HL-60 (cell line): Measurements from ENCODE around the gene IRX5.

ENCODE experiments used
- DNase-seq, 2 experiments: peaks; one replicate each; pipeline ENCODE4 v3.0.0-alpha.2; 2010 to 2020; ENCODE audit warnings: low read depth in 1 of 2, low spot score in 1 of 2
- H3K27ac ChIP-seq: fragments of 250-450 bp; sonication (Bioruptor Pico); replicated peaks from 2 replicates; pipeline ENCODE4 v1.5.1; 2020; ENCODE audit warnings: mild to moderate bottlenecking, moderate library complexity
- H3K27me3 ChIP-seq: fragments of 250-450 bp; sonication (Bioruptor Pico); 2 replicates; pipeline ENCODE4 v1.5.1; 2021; ENCODE audit warnings: mild to moderate bottlenecking, moderate library complexity; ENCODE audit not compliant: insufficient read depth, poor library complexity, severe bottlenecking
- H3K4me3 ChIP-seq: replicated peaks from 2 replicates; pipeline ENCODE4 v1.5.1; 2011; ENCODE audit warnings: mild to moderate bottlenecking, control low read depth, low read length; ENCODE audit not compliant: insufficient read depth
- GABPA ChIP-seq: IDR thresholded peaks from 2 replicates; pipeline ENCODE4 v1.6.1; 2012; ENCODE audit warnings: low read depth
- POLR2AphosphoS5 ChIP-seq: IDR thresholded peaks from 2 replicates; pipeline ENCODE4 v1.6.1; 2012; ENCODE audit warnings: low read depth
- SPI1 ChIP-seq: IDR thresholded peaks from 2 replicates; pipeline ENCODE4 v1.6.1; 2012; ENCODE audit warnings: low read depth, mild to moderate bottlenecking, borderline replicate concordance
- TF ChIP-seq, protein P1 (sequence below): IDR thresholded peaks from one replicate; pipeline ENCODE4 v1.5.1; 2011; ENCODE audit warnings: low read length, control low read depth, inconsistent platforms; ENCODE audit not compliant: insufficient read depth
- TF ChIP-seq, protein P2 (sequence below): IDR thresholded peaks from 2 replicates; pipeline ENCODE4 v1.6.1; 2012; ENCODE audit warnings: low read depth; ENCODE audit not compliant: insufficient replicate concordance

The IRX5 gene

DNA sequence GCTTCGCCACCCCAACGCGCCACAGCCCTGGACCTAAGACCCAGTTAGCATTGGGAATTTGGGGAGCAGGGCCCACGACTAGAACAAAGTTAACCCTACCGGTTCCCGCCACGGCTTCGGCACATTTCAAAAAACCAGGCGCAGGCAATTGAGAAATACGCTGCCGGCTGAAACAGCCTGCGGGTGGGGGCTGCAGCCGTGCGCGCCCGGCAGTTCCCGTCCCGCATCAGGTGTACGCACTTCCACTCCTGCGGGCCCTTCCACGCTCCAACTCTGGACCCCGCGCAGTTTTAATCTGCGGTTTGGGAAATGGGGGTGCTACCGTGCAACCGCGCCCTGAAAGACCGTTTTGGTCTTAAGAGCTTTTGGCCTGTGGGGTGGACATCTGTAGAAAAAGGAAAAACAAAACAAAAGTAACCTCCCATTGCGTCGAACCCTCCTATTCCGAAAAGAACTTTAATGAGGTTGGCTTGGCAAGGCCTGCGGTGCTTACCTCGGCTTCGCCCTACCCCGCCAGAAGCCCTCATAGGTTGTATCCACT lies 7.1 kb downstream of the IRX5 start:
- Histone ChIP-seq H3K27me3 (peaks cover 4% of the 10 kb centered on the region), H3K4me3 (peak overlapping the region; percentile 35; the same call in 1 of the 2 replicates), H3K27ac (no peak overlapping the region)
- DNase-seq: no peak
- TF ChIP-seq POLR2AphosphoS5: no peak
- TF ChIP-seq SPI1: no peak
- TF ChIP-seq, protein P1, sequence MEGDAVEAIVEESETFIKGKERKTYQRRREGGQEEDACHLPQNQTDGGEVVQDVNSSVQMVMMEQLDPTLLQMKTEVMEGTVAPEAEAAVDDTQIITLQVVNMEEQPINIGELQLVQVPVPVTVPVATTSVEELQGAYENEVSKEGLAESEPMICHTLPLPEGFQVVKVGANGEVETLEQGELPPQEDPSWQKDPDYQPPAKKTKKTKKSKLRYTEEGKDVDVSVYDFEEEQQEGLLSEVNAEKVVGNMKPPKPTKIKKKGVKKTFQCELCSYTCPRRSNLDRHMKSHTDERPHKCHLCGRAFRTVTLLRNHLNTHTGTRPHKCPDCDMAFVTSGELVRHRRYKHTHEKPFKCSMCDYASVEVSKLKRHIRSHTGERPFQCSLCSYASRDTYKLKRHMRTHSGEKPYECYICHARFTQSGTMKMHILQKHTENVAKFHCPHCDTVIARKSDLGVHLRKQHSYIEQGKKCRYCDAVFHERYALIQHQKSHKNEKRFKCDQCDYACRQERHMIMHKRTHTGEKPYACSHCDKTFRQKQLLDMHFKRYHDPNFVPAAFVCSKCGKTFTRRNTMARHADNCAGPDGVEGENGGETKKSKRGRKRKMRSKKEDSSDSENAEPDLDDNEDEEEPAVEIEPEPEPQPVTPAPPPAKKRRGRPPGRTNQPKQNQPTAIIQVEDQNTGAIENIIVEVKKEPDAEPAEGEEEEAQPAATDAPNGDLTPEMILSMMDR: no peak
- TF ChIP-seq, protein P2, sequence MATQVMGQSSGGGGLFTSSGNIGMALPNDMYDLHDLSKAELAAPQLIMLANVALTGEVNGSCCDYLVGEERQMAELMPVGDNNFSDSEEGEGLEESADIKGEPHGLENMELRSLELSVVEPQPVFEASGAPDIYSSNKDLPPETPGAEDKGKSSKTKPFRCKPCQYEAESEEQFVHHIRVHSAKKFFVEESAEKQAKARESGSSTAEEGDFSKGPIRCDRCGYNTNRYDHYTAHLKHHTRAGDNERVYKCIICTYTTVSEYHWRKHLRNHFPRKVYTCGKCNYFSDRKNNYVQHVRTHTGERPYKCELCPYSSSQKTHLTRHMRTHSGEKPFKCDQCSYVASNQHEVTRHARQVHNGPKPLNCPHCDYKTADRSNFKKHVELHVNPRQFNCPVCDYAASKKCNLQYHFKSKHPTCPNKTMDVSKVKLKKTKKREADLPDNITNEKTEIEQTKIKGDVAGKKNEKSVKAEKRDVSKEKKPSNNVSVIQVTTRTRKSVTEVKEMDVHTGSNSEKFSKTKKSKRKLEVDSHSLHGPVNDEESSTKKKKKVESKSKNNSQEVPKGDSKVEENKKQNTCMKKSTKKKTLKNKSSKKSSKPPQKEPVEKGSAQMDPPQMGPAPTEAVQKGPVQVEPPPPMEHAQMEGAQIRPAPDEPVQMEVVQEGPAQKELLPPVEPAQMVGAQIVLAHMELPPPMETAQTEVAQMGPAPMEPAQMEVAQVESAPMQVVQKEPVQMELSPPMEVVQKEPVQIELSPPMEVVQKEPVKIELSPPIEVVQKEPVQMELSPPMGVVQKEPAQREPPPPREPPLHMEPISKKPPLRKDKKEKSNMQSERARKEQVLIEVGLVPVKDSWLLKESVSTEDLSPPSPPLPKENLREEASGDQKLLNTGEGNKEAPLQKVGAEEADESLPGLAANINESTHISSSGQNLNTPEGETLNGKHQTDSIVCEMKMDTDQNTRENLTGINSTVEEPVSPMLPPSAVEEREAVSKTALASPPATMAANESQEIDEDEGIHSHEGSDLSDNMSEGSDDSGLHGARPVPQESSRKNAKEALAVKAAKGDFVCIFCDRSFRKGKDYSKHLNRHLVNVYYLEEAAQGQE: no peak
- TF ChIP-seq GABPA: no peak

DNA sequence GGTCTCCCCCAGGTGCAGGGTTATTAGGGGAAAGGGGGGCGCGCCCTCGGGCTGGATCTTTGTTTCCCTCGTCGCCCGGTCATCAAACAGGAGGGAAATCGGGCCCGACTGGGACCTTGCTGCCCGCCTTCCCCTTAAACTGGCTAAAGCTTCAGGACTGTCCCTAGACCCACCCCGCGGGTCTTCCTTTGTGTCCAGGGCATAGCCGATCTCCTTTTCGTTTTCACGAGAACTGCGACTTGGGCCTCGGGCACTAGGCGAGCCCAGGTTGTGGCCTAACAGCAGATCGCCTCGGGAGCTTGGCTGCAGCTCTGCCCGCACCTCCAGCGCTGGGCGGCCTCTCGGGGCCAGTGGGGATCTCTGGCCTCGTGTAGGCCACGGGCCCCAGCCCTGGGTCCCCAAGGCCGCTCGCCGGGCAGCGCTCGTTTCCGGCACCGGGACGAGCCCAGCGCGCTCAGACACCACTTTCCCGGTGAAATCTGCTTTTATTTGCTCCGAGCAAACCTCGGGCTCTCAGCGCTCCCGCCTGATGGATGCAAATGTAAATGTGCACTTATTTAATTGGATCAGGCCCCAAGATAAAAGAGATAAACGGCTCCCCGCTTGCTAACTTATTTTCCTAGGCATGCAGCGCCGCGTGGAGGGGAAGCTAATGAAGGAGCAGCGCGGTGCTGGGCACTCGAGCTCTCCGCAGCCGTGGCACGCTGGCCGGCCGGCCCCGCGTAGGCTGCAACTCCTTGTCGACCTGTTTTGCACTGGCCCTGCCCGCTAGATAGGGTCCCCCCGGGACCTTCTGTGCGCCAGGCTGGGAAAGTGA lies 7.8 kb downstream of the IRX5 start:
- Histone ChIP-seq H3K27me3 (peaks cover 4% of the 10 kb centered on the region), H3K4me3 (no peak overlapping the region), H3K27ac (no peak overlapping the region)
- no peak for TF ChIP-seq SPI1
- TF ChIP-seq, protein P2: no peak
- TF ChIP-seq POLR2AphosphoS5: no peak
- no peak for TF ChIP-seq GABPA
- TF ChIP-seq, protein P1: no peak
- no peak for DNase-seq

DNA sequence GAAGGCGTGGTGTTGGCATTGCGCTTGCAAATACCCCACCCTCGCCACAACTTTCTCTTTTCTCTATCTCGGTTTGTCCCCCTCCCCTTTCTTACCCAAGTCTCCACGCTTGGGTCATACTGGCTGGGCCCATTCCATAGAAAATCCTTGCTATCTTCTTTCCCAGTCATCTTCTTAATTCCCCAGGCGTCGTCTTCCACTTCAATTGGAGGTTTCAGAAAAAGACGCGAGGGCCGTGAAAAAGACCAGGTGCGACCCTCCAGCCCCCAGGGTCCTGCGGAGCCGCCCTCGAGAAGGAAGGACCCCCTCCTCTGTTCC lies 8.3 kb downstream of the IRX5 start:
- TF ChIP-seq POLR2AphosphoS5 (no peak), SPI1 (no peak), GABPA (no peak)
- TF ChIP-seq, protein P2: no peak
- TF ChIP-seq, protein P1: no peak
- H3K27me3 ChIP-seq: peaks cover 4% of the 10 kb centered on the region

More for the DNA sequence above, 8.3 kb downstream of the IRX5 start:
- no peak overlapping the region for H3K27ac ChIP-seq
- DNase-seq: no peak
- H3K4me3 ChIP-seq: no peak overlapping the region
